HG03103 (cell line): Measurements from ENCODE around the gene KRTAP1-1.
"Not testable (repeated sequence)": the region's sequence is repeated elsewhere in the genome, so short reads cannot be mapped to it uniquely, and the experiment has no call there.

Experiments used
- ATAC-seq: cut with Tn5 transposase; IDR thresholded peaks from one replicate; pipeline ENCODE4 v1.9.1; 2021; ENCODE audit warnings: low read depth; ENCODE audit not compliant: unreplicated experiment

KRTAP1-1 gene

DNA sequence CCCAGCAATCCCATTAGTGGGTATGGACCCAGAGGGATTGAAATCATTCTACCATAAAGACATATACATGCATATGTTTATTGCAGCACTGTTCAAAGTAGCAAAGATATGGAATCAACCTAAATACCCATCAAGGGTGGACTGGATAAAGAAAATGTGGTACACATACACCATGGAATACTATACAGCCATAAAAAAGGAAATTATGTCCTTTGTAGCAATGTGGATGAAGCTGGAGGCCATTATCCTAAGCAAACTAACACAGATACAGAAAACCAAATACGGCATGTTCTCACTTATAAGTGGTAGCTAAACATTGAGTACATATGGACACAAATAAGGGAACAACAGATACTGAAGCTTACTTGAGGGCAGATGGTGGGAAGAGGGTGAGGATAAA lies 16.3 kb upstream of the KRTAP1-1 start:
- no peak for ATAC-seq

DNA sequence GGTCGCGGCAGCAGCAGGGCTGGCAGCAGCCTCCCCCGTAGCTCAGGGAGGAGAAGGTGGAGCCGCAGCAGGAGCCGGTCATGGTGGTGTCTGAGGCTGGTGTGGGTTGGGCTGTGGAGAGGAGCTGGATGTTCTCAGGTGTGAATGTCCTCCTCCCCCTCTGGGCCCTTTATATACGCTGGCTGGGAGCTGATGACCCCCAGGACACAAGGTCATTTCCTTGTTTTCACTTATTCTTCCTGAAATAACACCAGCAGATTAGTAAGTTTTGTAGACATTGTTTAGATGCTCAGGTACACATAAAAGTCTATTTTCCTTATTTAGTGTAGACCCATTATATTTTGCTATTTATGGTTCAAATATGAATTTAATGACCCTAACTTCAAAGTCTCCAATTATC lies 13.9 kb upstream of the KRTAP1-1 start, which contains the start of gene KRTAP2-2:
KRTAP2-2 (minus strand) TSS at position 101 of the 400 bp plus-strand sequence; CDS start at position 82, 19 bp downstream.
- ATAC-seq, result not testable (repeated sequence)

DNA sequence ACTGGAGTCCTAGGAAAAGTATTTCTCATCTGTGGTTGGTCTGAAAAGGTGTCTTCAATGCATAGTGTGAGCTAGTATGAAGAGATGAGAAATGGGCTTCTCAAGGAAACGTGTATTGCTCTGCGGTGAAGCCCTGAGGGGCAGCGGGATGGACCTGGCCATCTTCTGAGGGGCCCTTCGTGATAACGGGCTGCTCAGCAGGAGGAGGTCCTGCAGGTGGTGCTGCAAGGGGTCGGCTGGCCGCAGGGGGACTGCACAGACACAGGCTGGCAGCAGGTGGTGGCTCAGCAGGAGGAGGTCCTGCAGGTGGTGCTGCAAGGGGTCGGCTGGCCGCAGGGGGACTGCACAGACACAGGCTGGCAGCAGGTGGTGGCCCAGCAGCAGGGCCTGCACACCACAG lies 13.3 kb upstream of the KRTAP1-1 start:
- ATAC-seq, result not testable (repeated sequence)

DNA sequence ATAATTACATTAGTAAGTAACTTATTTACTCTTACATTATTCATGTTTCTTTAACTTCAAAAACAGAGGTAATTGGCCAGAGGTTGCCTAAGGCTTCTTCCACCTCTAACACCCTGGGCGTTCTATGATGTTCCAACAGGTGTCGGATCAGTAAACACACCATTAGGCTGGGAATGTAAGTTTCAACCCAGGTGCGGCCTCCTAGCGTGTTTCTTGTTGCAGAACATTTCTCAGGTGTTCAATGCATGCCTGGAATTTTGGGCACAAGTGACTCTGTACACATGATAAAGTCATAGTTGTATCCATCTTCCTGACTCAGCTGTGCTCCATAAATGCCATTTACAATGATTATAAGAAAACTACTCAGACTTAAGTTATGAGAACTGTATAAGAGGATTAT lies 12.8 kb upstream of the KRTAP1-1 start:
- no peak for ATAC-seq

DNA sequence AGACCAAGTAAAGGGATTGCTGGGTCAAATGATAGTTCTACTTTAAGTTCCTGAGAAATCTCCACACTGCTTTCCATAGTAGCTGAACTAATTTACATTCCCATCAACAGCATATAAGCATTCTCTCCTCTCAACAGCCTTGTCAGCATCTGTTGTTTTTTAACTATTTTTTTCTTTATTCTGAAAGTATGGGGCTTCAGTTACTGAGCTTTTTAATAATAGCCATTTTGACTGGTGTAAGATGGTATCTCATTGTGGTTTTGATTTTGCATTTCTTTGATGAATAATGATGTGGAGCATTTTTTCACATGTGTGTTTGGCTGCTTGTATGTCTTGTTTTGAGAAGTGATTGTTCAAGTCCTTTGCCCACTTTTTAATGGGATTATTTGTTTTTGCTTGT lies 11.3 kb upstream of the KRTAP1-1 start:
- no peak for ATAC-seq

DNA sequence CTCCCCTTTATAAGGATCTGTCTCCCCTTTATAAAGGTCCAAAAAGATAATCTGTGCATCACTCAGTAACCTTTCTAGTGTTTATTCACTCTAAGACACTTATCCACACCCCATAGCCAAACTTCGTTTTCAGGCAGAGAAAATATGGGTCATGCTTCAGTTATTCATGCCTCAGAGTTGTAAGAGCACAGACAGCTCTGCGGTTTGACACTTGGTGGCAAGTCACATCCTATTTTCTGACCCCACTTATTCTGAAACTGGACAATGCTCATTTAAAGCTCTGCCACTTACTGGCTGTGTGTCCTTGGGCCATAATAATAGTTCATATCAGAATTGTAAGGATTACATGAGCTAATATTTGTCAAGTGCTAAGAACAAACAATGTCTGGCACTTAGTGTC lies 7.9 kb upstream of the KRTAP1-1 start:
- no peak for ATAC-seq

DNA sequence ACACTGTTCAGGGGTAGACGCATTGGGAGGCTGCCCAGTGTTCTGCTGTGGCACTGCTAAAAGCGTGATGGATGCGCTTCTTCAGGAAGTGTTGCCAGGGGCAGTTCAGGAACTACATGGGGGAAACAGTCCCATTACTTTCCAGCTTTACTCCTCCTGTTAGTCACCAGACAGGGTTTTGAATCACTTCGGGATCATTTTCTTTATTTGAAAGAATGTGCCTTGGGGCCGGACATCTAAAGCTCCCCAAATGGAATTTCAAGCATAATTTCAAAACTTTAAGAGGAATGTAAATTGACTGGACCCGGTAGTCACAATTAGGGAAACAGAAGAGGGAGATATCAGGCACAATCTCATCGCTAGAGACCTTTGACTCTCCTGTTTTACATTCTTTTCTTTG lies 7.2 kb upstream of the KRTAP1-1 start:
- ATAC-seq, result no peak

DNA sequence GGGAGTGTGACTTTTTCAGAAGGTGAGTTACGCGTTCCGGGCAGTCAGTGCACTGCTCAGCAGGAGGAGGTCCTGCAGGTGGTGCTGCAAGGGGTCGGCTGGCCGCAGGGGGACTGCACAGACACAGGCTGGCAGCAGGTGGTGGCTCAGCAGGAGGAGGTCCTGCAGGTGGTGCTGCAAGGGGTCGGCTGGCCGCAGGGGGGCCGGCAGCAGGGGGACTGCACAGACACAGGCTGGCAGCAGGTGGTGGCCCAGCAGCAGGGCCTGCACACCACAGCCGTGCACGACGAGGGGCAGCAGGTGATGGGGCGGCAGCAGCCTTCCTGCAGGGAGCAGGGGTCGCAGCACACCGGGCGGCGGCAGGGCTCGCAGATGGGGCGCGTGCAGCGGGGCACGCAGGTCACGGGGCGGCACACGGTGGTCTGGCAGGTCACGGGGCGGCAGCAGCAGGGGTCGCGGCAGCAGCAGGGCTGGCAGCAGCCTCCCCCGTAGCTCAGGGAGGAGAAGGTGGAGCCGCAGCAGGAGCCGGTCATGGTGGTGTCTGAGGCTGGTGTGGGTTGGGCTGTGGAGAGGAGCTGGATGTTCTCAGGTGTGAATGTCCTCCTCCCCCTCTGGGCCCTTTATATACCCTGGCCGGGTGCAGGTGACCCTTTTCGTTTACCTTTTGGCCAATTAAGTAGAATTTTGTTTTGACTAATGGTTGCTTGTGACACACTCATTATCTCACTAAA lies 5.7 kb upstream of the KRTAP1-1 start, which contains the start of gene KRTAP2-1:
KRTAP2-1 (minus strand) TSS at position 582 of the 731 bp plus-strand sequence; CDS start at position 533, 49 bp downstream.
- ATAC-seq, result not testable (repeated sequence)

DNA sequence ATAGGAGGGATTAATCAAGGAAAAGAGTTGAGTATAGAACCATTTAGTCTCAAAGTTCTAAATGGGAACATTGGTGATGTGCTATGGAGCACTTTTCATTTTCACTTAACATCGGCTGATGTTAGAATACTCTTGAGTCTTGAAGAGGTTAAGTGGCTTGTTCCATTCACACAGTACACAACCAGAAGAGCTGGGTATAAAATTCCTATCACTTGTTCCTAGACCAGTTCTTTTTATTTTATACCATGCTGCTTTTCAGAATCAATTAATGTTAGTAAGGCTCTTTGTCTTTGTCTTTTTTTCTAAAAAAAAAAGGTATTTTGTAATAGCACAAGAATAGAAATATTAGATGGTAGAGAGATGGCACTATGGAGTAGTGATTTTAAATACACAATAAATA lies 1.7 kb upstream of the KRTAP1-1 start:
- no peak for ATAC-seq

DNA sequence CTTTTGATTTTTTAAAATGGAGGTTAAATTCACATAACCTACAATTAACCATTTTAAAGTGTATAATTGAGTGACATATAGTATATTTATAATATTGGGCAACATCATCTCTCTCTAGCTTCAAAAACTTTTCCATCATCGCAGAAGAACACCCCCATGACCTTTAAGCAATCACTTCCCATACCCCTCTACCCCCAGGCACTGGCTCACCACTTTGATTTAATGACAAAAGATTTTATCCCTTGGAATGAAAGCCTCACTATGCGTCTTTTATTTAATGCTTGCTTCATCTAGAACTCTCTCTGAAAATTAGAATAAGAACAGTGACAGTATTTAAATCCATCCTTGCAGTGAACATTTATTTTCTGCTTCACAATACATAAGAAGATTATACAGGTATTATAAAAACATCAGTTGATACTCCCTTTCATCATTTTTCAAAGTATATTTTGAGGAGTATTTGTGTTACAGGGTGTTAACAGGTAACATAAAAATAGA lies 3.3 kb downstream of the KRTAP1-1 start:
- ATAC-seq, result no peak

DNA sequence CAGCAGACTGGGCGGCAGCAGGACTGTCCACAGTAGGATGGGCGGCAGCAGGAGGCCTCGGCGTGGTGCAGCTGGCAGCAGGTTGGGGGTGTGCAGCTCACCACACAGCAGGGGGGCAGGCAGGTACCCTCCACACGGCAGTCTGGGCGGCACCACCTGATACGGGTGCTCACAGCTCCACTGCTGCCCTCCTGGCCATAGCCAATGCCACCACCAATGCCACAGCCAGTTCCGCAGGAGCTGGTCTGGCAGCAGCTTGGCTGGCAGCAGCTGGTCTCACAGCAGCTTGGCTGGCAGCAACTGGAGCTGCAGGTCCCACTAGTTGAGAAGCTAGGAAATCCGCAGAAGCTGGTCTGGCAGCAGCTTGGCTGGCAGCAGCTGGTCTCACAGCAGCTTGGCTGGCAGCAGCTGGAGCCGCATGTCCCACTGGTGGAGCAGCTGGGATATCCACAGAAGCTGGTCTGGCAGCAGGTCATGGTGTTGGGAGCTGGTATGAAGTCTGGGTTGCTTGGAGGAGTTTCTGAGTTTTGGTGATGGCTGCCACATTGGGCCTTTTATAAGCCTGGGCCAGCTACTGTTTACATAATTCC lies 6.8 kb downstream of the KRTAP1-1 start, which contains the start of gene KRTAP1-3:
KRTAP1-3 (minus strand) TSS at position 529 of the 590 bp plus-strand sequence; CDS start at position 476, 53 bp downstream.
- ATAC-seq, result not testable (repeated sequence)

DNA sequence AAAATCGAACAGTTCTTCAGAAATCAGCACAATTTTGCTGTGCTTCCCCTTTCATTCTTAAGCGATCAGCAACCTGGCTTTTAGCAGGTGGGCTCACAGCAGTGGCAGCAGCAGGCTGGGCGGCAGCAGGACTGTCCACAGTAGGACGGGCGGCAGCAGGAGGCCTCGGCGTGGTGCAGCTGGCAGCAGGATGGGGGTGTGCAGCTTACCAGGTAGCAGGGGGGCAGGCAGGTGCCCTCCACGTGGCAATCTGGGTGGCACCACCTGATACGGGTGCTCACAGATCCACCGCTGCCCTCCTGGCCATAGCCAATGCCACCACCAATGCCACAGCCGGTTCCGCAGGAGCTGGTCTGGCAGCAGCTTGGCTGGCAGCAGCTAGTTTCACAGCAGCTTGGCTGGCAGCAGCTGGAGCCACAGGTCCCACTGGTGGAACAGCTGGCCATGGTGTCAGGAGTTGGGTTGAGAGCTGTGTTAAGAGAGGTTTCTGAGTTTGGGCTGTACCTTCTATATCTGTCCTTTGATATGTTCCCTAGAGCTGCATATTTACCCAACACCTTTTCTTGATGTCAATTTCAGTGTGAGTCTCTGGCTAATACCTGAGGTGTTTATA lies 11.5 kb downstream of the KRTAP1-1 start, which contains the start of gene KRTAP1-4:
KRTAP1-4 (minus strand) TSS at position 563 of the 613 bp plus-strand sequence; CDS start at position 446, 117 bp downstream.
- no peak for ATAC-seq

DNA sequence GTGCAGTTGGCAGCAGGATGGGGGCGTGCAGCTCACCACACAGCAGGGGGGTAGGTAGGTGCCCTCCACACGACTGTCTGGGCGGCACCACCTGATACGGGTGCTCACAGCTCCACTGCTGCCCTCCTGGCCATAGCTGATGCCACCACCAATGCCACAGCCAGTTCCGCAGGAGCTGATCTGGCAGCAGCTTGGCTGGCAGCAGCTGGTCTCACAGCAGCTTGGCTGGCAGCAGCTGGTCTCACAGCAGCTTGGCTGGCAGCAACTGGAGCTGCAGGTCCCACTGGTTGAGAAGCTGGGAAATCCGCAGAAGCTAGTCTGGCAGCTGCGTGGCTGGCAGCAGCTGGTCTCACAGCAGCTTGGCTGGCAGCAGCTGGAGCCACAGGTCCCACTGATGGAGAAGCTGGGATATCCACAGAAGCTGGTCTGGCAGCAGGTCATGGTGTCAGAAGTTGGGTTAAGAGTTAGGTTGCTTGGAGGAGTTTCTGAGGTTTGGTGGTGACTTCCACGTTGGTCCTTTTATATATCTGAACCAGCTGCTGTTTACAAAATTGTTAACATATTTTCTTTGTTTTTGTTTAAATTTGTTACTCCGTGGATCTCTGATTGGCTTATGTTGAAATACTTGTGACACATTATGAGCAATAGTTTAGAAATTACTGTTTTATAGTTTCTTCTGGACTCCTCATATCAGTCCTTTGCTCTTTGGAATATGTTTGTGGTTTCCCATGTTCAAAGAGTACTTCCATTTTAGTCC lies 14.4 kb downstream of the KRTAP1-1 start, which contains the start of gene KRTAP1-5:
KRTAP1-5 (minus strand) TSS at position 494 of the 757 bp plus-strand sequence; CDS start at position 441, 53 bp downstream.
- no peak for ATAC-seq

DNA sequence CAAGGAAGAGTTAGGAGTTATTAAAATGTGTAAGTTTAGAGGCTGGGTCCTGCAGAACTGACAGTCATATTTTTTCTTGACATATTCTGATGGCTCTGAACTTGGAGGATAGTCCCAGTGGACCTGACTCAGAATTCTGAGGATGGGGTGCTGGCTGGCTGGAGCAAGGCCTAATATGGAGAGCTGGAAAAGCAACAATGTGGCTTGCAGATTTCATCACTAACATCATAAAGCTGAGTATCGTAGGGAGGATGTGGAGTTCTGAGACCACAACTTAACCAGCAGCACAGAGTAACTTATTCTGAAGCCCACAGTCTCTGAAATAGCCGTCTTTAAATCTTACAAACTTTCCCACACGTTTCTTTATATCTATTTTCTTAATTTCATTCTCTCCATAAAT lies 16.6 kb downstream of the KRTAP1-1 start:
- ATAC-seq, result no peak

DNA sequence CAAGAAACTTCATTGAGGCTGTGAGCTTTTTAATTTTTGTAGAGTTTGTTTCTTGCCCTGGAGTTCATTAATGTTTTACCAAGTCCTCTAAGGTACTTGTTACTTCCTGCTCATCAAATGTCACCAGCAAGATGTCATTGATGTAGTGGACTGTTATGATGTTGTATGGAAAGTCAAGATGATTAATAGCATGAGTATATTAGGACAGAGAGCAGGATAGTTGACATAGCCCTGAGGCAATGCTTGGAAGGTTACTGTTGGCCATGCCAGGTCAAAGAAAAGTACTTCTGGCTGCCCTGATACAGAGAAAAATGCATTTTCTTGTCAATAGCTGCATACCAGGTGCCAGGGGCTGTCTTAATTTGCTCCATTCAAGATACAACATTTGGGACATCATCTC lies 20.9 kb downstream of the KRTAP1-1 start:
- no peak for ATAC-seq

DNA sequence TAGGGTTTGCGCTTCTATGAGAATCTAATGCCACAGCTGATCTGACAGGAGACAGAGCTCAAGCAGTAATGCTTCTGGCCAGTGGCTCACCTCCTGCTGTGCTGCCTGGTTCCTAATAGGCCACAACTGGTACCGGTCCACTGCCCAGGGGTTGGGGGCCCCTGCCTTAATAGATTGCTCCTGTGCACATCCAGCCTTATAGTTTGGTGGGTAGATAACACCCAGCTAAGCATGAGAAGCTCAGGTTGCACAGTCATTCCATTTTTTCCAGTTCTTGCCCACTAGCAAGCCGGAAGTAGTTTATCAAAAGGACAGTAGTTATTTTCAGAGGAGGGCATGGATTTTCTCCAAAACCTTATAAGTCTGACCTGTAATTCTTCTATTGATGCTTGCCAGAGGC lies 21.8 kb downstream of the KRTAP1-1 start:
- ATAC-seq, result no peak

DNA sequence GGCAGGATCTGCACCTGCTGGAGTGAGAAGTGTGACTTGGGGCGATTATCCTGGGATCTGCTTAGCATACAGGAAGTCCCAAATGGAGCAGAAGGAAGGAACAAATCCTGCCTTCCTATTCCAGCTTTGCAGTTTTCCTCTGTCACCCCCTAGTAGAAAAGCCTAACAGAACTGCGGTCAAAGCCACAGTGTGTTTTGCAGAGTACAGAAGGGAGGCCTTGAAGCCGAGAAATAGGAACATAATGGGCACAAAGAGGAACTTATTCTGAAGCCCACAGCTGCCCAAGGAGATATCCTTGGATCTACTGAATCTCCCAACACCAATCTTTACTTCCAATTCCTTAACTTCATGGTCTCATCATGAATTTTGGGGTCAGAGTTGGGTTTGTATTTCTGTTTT lies 22.7 kb downstream of the KRTAP1-1 start:
- ATAC-seq, result no peak

DNA sequence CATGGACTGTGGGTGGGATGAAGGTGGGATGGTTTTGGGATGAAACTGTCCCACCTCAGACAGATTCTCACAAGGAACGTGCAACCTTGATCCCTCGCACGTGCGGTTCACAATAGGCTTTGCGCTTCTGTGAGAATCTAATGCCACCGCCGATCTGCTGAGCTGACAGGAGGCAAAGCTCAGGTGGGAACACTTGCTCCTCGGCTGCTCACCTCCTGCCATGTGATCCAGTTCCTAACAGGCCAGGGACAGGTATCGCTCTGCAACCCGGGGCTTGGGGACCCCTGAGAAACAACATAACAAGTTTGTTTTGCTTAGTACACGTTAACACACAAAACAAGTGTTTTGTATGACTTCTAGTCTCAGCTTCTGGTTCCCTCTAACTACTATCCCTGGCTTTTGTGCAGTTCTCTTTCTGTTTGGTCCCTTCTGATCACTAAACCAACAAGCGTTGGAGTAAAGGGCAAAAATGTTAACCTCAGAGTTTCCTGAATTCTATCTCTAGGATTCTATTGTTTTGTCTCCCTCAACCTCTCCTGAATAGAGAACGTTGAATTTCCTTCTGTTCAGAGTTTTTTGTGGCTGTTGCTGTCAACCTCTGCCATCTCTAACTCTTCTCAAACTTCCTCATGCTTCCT lies 24.6 kb downstream of the KRTAP1-1 start:
- ATAC-seq, result no peak

DNA sequence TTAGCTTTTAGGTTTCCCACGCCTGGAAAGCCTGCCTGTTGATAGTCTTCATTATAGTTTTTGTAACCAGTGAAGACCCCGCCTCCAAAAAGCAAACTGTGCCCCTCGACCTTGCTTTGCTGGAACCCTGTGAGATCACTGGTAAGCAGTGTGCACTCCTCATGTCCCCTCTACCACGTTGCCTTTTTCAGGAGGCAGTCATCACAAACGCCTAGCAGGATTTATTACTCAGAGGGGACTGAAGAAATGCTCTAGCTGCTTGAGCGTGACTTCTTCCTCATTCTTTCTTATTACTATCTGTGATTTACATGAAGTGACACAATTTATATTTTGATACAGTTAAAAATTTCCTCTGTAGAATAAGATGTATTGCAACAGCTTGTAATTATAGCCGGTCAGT lies 25.8 kb downstream of the KRTAP1-1 start:
- no peak for ATAC-seq

DNA sequence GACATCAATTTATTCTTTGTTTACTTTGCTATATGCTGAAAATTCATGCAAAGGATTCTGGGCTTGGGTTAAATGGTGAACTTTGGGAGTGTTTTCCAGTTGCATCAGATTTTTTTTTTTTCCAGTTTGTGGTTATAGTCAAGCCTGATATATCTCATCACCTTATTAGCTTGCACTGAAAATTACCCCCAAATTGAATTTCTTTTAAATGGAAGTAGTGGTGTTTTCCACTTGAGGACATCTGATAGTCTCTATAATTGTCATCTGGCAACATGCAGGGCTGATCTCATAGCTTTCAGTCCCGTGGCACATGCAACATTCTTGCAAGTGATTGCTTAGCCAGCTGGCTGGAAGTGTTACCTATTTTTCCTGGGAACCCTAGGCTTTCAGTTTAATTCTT lies 27.6 kb downstream of the KRTAP1-1 start:
- ATAC-seq, result no peak
